ENCODE data around the gene MAN2A1.
"Not testable (repeated sequence)": the region's sequence is repeated elsewhere in the genome, so short reads cannot be mapped to it uniquely, and the experiment has no call there.

MAN2A1 gene

GRCh38 chr5:109866051-109866450, 176.3 kb downstream of the MAN2A1 start:
- DNase-seq (ENCODE audit: low read depth, low spot score): no peak

GRCh38 chr5:109868737-109869136, 179.0 kb downstream of the MAN2A1 start:
- DNase-seq (ENCODE audit: low read depth, low spot score): no peak

DNA sequence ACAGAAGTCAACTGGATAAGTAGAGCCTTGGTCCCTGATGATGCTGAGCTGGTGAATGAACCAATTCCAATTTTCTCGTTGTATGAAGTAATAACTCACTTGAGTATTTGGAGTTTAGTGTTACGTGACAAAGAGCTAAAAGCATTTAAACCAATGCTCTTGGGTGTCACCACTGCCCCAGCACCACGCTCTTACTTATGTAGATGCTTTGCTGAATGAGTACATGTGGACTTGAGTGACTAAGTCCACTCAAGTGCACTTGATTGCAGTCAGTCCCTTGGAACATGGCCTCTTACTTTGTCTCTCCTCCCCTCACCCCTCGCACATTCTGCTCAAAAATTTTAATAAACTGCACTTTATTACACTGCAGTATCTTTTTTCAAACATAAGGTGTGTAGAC, 184.0 kb downstream of the MAN2A1 start:
- no peak for DNase-seq (ENCODE audit: low read depth, low spot score)

DNA sequence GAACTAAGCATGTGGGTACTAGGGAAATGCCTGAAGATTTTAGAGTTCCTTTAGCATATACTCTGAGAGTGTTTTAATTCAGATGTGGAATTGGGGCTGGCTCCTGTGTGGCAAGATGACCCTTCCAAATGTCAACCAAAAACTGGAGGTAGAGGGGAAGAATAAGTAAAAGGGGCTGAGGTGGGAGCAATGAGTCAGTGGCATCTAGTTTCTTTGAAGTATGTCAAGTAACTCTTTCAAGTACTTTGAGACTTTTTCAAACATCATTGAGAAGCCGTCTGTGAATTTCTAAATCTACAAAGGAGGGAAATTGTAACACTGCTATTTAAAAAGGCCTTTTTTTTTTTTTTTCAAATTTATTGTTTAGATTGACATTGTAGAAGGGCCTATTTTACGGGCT, 184.4 kb downstream of the MAN2A1 start:
- DNase-seq (ENCODE audit: low read depth, low spot score): no peak

GRCh38 chr5:109876030-109876725, 186.5 kb downstream of the MAN2A1 start:
- no peak for DNase-seq (ENCODE audit: low read depth, low spot score)

DNA sequence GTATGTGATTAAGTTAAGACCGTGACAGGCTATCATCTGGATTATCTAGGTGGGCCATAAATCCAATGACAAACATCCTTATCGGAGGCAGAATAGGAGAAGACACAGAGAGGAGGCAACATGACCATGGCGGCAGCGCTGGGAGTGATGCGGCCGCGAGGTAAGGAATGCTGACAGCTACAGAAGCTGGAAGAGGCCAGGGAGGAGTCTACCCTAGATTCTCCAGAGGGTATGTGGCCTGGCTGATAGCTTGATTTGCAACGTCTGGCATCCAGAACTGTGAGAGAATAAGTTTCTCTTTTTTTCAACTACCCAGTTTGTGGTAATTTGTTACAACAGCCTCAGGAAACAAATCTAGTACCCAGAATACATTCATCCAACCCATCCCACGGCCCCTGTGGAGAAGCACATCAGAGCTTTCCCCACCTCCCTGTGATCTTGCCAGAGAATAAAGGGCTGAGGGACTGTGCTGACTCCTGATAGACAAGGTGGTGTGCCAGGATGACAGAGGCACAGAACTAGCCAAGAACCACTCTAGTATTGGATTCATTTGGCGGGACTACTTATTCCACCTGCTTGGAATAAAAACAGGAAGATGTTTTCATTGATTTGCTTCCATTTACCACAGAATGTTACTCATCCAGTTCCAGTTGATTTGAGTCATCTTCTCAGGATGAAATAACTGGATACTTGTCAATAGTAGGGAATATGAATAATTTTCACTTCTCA, 187.4 kb downstream of the MAN2A1 start:
- no peak for DNase-seq (ENCODE audit: low read depth, low spot score)

- DNase-seq (ENCODE audit: low read depth, low spot score): no peak
These were observed 187.9 kb downstream of the MAN2A1 start for GRCh38 chr5:109877670-109878045.

DNA sequence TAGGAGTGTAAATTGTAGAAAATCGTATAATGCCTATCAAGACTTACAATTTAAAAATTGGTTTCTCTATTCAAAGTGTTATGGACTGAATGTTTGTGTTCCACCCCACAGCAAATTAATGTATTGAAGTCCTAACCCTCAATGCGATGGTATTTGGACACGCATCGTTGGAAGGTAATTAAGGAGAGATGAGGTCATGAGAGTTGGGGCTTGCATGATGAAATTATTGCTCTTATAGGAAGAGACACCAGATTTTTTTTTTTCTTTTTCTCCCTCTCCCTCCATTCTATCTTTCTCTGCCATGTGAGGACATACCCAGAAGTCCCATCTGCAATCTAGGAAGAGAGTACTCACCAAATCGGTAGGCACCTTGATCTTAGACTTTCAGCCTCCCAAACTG, 189.2 kb downstream of the MAN2A1 start:
- DNase-seq (ENCODE audit: low read depth, low spot score): no peak

DNA sequence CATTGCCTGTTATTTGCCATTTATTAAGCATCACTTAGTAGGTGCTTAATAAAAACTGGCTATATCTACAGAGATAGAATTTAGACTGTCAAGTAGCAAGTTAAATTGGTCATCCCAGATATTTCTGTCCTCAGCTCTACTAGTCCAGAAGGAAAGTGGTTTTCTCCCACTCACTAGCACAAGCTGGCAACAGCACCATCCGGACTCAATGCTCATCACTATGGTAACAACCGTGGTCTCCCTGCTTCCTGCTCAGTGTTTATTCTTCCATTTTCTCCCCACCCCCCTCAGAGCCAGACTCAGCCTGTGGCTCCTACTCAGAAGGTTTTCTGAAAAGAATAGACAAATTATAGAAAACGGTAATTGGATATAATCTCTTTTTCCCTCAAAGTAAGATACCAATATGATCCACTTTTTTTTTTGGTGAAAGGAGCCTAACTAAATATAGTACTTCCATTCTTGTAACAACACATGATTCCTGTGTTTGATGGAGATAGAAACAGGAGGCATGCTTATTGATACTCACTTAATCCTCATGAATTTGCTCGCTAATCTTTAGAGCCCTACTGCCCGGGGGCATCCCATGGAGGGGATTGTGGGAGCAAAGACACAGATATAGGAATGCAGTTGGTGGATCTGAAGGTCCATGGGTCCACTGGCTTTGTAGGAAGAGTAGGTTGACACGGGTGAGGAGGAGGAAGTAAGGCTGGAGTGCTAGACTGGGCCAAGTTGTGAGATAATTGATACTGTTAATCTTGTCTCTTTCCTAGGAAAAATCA, 191.4 kb downstream of the MAN2A1 start:
- DNase-seq (ENCODE audit: low read depth, low spot score): no peak

- DNase-seq (ENCODE audit: low read depth, low spot score): no peak
These were observed 192.8 kb downstream of the MAN2A1 start for GRCh38 chr5:109882546-109882945.

DNA sequence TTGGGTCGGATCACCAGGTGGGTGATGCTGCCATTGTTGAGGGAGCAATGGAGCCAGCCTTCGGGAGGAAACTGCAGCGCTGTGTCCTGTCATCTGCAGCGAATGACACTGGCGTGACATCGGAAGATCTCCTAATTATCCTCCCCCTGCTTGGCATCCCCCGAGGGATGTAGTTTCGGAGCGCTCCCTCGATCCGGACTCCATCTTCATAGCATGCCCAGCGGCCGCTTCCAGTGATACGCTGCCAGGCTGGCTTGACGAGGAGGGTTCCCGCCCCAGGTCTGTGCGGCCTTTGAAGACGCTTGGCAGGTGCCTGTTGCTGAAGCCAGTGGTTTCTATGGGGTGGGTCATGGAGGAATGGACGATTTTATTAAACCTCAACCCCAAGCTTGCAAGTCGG, 194.9 kb downstream of the MAN2A1 start:
- no peak for DNase-seq (ENCODE audit: low read depth, low spot score)

- no peak for DNase-seq (ENCODE audit: low read depth, low spot score)
These were observed 195.5 kb downstream of the MAN2A1 start for GRCh38 chr5:109885205-109885604.

DNA sequence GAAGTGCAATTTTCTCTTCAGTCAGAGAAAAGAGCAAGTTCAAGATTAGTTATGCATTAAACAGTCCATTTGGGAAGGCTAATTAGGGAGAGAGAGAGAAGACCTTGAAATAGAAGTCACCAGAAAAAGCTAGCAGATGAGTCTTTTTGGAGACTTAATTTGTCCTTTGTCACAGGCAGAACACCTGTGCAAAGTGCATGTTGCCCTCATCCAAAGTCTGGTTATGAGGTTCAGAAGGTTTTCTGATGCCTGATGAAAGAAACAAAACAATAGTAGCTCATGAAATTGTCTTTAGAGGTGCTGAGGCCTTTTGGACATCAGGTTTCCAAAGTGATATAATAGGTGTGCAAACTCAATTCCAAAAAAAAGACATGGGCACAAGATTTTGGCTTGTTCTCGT, 199.3 kb downstream of the MAN2A1 start:
- DNase-seq (ENCODE audit: low read depth, low spot score): no peak

GRCh38 chr5:109893271-109893670, 203.5 kb downstream of the MAN2A1 start:
- not testable (repeated sequence) for DNase-seq (ENCODE audit: low read depth, low spot score)

DNA sequence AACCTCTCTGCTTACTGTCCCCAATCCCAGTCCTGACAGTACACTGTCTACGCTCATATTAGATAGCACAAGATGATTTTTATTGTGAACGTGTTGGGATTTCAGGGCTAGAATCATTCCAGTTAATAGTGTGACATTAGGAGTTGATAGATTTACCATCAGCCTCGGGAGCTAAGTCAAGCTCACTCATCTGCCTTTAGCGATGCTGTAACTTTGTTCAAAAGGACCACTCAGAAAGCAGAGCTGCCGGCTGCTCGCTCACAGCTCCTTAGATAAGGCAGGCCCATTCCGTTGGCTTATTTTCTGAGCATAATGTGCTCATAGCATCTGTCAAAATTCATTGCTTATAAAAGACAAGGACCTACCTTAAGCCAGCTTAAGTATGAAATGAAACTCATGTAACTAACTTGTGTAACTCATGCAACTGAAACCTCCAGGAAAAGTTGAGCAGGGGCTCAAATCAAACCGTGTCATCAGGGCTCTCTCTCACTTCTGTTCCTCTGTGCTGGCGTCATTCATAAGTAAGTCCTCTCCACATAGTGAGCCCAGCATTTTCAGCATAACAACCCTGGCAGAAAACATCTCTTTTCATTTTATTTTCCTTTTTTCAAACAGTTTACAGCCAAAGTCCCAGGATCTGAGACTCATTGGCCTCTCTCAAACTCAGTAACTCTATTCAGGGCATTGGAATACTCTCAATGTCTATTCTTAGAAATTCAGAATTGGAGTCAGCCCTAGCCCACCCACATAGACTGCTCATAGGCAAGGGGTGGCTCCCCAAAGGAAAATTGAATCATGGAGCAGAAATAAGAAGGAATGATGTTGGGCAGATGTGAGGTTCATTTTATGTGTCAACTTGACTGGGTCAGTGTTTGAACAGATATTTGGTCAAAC, 208.8 kb downstream of the MAN2A1 start:
- no peak for DNase-seq (ENCODE audit: low read depth, low spot score)

GRCh38 chr5:109899163-109899535, 209.4 kb downstream of the MAN2A1 start:
- DNase-seq (ENCODE audit: low read depth, low spot score): no peak

GRCh38 chr5:109900461-109900860, 210.7 kb downstream of the MAN2A1 start:
- DNase-seq (ENCODE audit: low read depth, low spot score): no peak

DNA sequence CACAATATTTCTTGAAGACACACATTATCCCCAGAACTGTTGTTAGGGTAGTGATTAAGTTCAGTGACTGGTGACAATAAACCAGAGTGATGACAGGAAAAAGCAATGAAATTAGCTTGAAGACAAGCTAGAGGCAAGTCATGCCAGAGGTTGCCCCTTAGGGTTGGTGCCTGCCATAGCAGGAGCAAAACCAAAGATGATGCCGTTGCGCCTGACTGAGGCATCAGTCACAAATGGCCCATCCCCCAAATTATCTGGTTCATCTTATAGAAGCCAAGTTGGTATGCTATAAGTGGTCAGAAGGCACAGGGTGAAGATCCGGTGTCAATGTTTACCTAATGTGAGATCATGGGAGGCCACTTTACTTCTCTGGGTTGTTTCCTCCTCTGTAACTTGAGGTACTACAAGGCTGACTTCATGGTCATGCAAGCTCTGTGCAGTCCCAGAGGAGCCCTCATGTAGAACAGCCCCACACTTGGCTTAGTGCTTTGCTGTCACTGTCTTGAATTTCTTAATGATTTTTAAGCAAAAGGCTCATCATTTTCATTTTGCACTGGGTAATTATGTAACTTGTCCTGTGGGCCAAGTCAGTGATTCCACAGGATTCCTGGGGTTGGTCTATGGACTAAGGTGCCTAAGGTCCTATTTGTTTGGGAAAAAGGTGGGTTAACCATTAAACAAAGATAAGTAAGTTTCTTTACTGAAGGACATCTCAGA, 211.3 kb downstream of the MAN2A1 start:
- DNase-seq (ENCODE audit: low read depth, low spot score): no peak

- no peak for DNase-seq (ENCODE audit: low read depth, low spot score)
These were observed 211.9 kb downstream of the MAN2A1 start for GRCh38 chr5:109901628-109901981.

DNA sequence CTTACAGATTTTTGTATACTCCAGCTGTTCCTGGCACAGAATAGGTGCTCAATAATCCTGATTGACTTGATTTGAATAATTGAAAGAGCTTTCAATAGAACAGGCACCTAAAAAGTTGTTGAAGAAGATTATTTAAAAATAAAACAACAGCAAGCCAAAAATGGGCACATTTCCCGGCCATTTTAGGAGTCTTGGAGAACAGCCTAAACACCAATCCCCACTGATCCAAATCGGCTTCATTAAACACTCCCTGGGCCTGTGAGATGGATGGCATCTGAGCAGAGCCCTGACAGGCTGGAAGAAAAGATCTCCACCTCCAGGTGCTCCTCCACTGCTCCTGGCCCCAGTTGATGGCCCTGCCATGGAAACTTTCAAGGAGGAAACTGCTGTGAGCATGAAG, 213.3 kb downstream of the MAN2A1 start:
- DNase-seq (ENCODE audit: low read depth, low spot score): no peak

- no peak for DNase-seq (ENCODE audit: low read depth, low spot score)
These were observed 216.2 kb downstream of the MAN2A1 start for GRCh38 chr5:109905906-109906305.
